MCF 10A (cell line): ENCODE results near the gene FAM131C. TPM values are rescaled to one million over a fixed set of nuclear protein-coding genes. Genes with fewer than 3 reads are reported as not detected.

Source experiments
- BruUV-seq: library from RNA; stranded (reverse); fragments of 400-500 nt; replicated peaks from 2 replicates; lab custom pipeline; 2021; lab: Mats Ljungman, UMichigan
- CTCF ChIA-PET: fragments of 300-600 bp; sonication (Branson Sonifier 250); formaldehyde crosslinking; extraction: SDS; loops from one replicate; lab custom pipeline; 2021; ENCODE audit warnings: antibody characterized with exemption, inconsistent platforms; lab: Yijun Ruan, JAX
- POLR2A ChIA-PET: fragments of 300-600, 350-650 bp; sonication (Branson Sonifier 250); formaldehyde crosslinking; extraction: SDS; loops from one replicate; lab custom pipeline; 2020; ENCODE audit warnings: antibody characterized with exemption, inconsistent platforms; lab: Yijun Ruan, JAX
- DNase-seq: peaks from one replicate; pipeline ENCODE4 v3.0.0-alpha.2; 2018; ENCODE audit not compliant: unreplicated experiment
- H3K27ac Mint-ChIP-seq: one replicate; pipeline ENCODE4 v1.8.0; 2022; ENCODE audit warnings: mild to moderate bottlenecking, low read depth, mixed read lengths; ENCODE audit not compliant: unreplicated experiment
- H3K27me3 Mint-ChIP-seq: one replicate; pipeline ENCODE4 v1.8.0; 2022; ENCODE audit warnings: mixed read lengths; ENCODE audit not compliant: insufficient read depth, unreplicated experiment
- H3K36me3 Mint-ChIP-seq: one replicate; pipeline ENCODE4 v1.8.0; 2022; ENCODE audit warnings: mild to moderate bottlenecking, moderate library complexity, mixed read lengths; ENCODE audit not compliant: insufficient read depth, unreplicated experiment
- H3K4me1 Mint-ChIP-seq: one replicate; pipeline ENCODE4 v1.8.0; 2022; ENCODE audit warnings: mixed read lengths; ENCODE audit not compliant: insufficient read depth, unreplicated experiment
- H3K4me3 Mint-ChIP-seq: one replicate; pipeline ENCODE4 v1.8.0; 2022; ENCODE audit warnings: mild to moderate bottlenecking, moderate library complexity, mixed read lengths; ENCODE audit not compliant: unreplicated experiment
- H3K9me3 Mint-ChIP-seq: one replicate; pipeline ENCODE4 v1.8.0; 2022; ENCODE audit warnings: mixed read lengths; ENCODE audit not compliant: unreplicated experiment
- CTCF ChIP-seq: fragments of 200-600 bp; IDR thresholded peaks from one replicate; pipeline ENCODE4 v1.8.0; 2022; ENCODE audit warnings: antibody characterized with exemption, mild to moderate bottlenecking; ENCODE audit not compliant: unreplicated experiment
- intact Hi-C: fragments of 100-400 bp; cut with micrococcal nuclease; formaldehyde crosslinking; loops from 2 replicates; pipeline ENCODE4 v1.14.1; 2022
- total RNA-seq: library from RNA; stranded (reverse); gene quantifications from 2 replicates; pipeline ENCODE4 v1.2.3, GENCODE V29; 2022

Gene FAM131C
- total RNA-seq, 1 experiment from 2014 or later: not detected

- Mint-ChIP-seq H3K4me1 (peaks cover 19% of the 10 kb centered on the region), H3K27ac (peak overlapping the region; percentile 67), H3K36me3 (no peaks in the 10 kb centered on the region), H3K9me3 (no peaks in the 10 kb centered on the region), H3K4me3 (no peak overlapping the region), H3K27me3 (no peaks in the 10 kb centered on the region)
- CTCF ChIA-PET: interaction anchor here (0.6 kb wide), 2 partner anchors 10 to 53 kb away, joined by 3 to 4 read pairs; no protein-coding TSS in a partner anchor
- no TSS peak for BruUV-seq
- POLR2A ChIA-PET: no interaction called here
- DNase-seq: no peak
- intact Hi-C loops: no loop called here
- TF ChIP-seq CTCF: no peak
Measured at GRCh38 chr1:16019644-16020277, 53.7 kb downstream of the FAM131C start.

- CTCF ChIA-PET: interaction anchor here (0.6 to 1.0 kb wide), 3 partner anchors 9 to 51 kb away, joined by 3 to 4 read pairs (median 4); no protein-coding TSS in a partner anchor
- no peak for DNase-seq
- intact Hi-C loops: no loop called here
- BruUV-seq: no TSS peak
- no peaks in the 10 kb centered on the region for H3K27me3 Mint-ChIP-seq
- no peak for TF ChIP-seq CTCF
- H3K36me3 Mint-ChIP-seq: no peaks in the 10 kb centered on the region
- H3K4me3 Mint-ChIP-seq: no peak overlapping the region
- no peaks in the 10 kb centered on the region for H3K9me3 Mint-ChIP-seq
- H3K27ac Mint-ChIP-seq: peak overlapping the region; percentile 67
- H3K4me1 Mint-ChIP-seq: peaks cover 19% of the 10 kb centered on the region
- POLR2A ChIA-PET: no interaction called here
Measured at GRCh38 chr1:16018749-16019643, 54.5 kb downstream of the FAM131C start.

DNA sequence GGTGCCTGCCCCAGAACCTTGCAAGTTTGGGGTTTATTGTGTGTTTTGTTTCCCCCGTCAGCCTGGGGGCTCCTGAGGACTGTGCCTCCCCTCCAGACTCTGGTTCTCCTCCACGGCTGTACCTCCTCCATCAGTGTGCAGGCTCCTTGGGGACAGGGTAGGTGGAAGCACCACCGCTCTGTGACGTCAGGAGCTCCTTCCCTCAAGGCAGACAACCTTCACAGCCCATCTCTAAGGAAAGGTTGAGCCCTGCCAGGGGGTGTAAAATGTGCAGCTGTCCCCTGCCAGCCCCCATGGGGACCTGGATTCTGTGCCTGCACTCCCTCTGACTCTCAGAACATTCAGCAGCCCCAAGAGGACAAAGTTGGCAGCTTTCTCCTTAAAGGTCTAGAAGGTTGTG is 55.1 kb downstream of the FAM131C start:
- Mint-ChIP-seq H3K36me3 (no peaks in the 10 kb centered on the region), H3K4me3 (no peak overlapping the region), H3K27ac (no peak overlapping the region), H3K4me1 (peaks cover 19% of the 10 kb centered on the region), H3K27me3 (no peaks in the 10 kb centered on the region), H3K9me3 (no peaks in the 10 kb centered on the region)
- BruUV-seq: no TSS peak
- DNase-seq: no peak
- intact Hi-C loops: no loop called here
- ChIA-PET CTCF (interaction anchor here (1.0 to 1.1 kb wide), 2 partner anchors 9 to 16 kb away, joined by 4 read pairs; no protein-coding TSS in a partner anchor), POLR2A (no interaction called here)
- no peak for TF ChIP-seq CTCF
